OCI-LY7 (cell line): ENCODE results near the gene RBM6.

Experiments
- EZH2phosphoT487 ChIP-seq: fragments of 200-600 bp; sonication (generic); IDR thresholded peaks from 2 replicates; pipeline ENCODE4 v1.6.1; 2018; ENCODE audit warnings: low read depth, borderline replicate concordance, mild to moderate bottlenecking, mixed run types, antibody characterized with exemption, low read length, moderate library complexity, mixed read lengths
- TF ChIP-seq, protein P1 (sequence below): fragments of 200-600 bp; sonication (generic); conservative IDR thresholded peaks from 2 replicates; pipeline ENCODE4 v1.5.1; 2014; ENCODE audit warnings: mild to moderate bottlenecking, antibody characterized with exemption, low read length, moderate library complexity, mixed read lengths

DNA sequence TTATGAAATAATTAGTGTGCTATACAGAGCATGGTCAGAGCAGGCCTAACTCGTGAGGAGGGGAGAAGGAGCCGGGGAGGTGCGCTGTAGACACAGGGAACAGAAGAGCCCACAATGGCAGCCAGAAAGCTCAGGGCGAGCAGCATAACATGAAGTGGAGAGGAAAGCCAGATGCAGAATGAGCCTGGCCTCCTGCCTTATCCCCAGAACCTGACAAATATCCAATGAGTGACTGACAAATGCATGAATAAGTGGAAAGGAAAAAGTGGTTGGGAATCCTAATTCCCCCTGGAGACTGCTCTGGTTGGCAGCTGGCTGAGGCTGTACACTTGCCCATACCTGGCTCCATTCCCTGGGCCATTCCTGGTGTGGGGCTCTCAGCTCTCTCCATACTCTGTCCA, 27.1 kb upstream of the RBM6 start:
- TF ChIP-seq, protein P1, sequence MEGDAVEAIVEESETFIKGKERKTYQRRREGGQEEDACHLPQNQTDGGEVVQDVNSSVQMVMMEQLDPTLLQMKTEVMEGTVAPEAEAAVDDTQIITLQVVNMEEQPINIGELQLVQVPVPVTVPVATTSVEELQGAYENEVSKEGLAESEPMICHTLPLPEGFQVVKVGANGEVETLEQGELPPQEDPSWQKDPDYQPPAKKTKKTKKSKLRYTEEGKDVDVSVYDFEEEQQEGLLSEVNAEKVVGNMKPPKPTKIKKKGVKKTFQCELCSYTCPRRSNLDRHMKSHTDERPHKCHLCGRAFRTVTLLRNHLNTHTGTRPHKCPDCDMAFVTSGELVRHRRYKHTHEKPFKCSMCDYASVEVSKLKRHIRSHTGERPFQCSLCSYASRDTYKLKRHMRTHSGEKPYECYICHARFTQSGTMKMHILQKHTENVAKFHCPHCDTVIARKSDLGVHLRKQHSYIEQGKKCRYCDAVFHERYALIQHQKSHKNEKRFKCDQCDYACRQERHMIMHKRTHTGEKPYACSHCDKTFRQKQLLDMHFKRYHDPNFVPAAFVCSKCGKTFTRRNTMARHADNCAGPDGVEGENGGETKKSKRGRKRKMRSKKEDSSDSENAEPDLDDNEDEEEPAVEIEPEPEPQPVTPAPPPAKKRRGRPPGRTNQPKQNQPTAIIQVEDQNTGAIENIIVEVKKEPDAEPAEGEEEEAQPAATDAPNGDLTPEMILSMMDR = no peak
- no peak for TF ChIP-seq EZH2phosphoT487
